HG02588 (cell line): Measurements from ENCODE around the gene GRK3.

Source experiments
- ATAC-seq: cut with Tn5 transposase; IDR thresholded peaks from one replicate; pipeline ENCODE4 v1.9.1; 2021; ENCODE audit warnings: mild to moderate bottlenecking, moderate library complexity; ENCODE audit not compliant: unreplicated experiment

GRK3 gene

DNA sequence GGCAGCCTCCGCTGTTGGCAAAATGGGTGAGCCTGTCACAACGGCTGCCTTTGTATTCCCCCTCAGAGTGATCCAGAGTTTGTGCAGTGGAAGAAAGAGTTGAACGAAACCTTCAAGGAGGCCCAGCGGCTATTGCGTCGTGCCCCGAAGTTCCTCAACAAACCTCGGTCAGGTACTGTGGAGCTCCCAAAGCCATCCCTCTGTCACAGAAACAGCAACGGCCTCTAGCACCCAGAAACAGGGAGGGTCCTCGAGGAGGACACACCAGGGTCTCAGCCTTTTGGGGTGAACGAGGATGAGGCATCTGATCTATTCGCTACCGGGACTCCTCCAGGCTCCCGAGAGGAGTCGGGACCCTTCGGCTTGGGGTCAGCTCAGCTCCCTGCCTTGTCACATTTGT lies 157.7 kb downstream of the GRK3 start:
- no peak for ATAC-seq

DNA sequence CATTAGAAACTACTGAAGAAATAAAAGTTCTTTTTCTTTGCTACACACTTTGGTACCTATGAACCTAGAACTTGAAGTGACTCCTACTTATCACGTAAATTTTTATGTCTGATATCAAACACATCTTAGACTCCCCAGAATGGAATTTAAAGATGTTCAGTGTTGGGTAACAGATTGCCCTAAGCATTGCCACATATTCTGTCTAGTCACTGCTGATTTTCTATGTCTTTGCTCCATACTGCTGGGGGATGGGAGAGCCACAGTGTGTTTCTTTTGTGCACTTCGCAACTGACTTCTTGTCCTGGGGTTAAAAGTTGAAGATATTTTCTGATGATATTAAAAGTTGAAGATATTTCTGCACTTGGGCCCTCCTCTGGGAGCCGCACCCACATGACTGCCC lies 158.2 kb downstream of the GRK3 start:
- ATAC-seq, result no peak

DNA sequence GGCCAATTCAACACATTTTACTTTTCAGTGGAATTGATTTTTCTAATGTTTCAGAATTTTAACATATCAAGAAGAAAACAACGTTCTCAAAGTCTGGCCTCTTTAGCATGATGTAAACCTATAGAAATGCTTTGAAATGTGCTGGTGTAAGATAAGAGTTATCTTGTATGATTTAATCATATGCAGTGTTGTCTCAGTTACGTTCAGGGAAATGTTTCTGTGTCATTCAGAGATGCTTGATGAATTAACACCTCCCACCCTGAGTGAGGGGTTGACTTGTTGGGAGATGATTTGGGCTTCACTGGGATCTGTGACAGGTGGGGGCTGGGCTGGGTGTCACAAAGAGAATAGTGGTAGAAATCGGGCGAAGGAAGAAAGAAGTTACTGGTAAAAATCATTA lies 161.8 kb downstream of the GRK3 start:
- ATAC-seq, result no peak

DNA sequence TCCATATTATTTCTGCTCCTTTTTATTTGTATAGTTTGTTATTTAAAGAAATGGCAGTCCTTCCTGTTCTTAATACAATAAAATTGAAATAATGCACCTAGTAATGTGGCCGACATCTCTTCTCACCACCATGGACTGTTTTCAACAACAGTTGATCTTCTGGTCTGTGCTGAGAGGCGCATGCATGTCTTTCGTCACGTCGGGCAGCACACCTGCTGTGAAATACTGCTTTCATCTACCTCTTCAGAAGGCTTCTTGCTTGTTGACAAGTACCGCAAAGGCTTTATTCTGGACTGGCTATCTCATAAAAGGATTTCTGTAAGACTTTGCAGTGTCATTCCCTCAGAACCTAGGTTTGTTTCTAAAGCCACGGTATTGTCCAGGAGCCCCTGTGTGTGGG lies 163.6 kb downstream of the GRK3 start:
- no peak for ATAC-seq

DNA sequence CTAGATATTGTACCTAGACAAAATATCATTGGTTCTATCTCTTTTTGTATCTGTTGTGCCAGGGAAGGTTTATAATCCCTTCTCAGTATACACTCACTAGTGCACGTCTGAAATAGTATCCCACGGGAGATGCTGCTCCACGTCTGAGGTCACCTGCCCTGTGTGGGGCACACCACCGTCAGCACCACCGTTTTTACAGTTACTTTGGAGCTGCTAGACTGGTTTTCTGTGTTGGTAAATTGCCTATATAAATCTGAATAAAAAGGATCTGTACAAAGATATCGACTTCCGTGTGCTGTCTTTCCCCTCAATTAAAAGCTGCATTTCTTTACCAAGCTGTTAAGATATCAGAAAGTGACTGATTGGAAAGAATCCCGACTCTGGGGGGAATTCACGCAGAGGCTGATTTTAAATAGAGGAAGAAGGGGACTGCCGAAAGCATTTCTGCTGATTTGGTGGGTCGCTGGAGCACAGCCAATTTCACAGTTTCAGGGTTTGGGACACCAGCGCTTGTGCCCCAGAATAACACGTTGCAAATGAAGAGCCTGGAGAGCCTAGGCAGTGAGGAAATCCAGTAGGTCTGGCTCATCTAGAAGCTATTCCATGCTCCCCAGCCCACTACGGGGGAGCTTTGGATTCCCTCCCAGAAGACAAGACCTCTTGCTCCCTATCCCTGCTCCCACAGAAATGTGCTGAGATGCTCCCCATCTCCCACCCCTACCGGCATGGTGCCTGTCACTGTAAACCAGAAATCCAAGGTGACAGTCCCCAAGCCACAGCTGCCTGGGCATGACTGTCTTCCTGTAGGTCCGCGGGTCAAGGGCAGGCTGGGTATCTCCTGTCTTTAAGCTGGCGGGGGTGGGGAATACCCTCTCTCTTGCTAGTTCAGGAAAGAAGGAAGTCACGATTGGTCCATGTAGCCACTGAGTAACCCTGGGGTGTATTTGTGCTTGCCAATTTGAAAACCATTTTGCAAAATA lies 164.8 kb downstream of the GRK3 start:
- ATAC-seq, result no peak

DNA sequence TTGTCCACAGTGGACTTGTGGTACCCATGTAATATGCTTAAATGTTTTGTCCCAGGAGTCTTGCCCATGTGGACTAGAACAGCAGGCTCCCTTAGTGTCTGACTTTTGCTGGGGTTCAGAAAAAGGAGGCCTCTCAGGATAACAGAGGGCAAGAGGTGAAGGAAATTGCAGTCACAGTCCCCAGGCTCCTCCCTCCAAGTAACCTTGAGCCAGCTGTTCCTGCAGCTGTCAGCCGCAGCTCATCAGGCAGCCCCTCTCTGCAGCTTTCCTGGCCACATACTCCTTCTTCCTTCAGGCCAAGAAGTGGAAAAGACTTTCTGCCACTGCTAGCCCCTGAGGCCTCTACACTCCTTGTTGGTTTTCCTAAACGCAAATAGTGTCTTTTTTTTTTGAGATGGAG lies 171.2 kb downstream of the GRK3 start:
- no peak for ATAC-seq

DNA sequence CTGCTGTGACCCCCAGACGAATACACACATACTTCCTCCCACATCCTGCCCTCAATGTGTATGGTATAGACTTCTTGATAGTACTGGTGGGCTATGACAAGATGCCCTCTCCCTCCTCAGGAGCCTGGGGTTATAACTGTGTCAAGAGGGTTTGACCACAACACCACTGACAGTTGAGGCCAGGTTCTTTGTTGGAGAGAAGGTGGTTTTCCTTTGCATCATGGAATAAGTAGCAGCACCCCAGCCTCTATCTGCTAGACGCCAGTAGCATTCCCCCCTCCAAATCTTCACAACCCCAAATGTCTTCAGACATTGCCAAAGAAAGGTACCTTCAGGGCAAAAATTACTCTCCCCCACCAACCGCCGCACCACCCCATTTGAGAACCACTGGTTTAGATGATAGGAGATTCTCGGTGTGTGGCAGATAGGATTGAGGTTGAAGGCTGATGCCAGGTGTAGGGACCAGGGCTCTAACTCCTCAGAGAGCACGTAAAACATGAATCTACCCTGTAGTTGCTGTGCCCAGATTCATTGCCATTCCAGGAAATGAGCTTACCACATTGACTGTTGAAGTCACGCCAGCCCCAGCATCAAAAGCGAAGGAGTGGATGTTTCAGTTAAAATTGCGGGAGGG lies 172.0 kb downstream of the GRK3 start:
- ATAC-seq, result no peak

DNA sequence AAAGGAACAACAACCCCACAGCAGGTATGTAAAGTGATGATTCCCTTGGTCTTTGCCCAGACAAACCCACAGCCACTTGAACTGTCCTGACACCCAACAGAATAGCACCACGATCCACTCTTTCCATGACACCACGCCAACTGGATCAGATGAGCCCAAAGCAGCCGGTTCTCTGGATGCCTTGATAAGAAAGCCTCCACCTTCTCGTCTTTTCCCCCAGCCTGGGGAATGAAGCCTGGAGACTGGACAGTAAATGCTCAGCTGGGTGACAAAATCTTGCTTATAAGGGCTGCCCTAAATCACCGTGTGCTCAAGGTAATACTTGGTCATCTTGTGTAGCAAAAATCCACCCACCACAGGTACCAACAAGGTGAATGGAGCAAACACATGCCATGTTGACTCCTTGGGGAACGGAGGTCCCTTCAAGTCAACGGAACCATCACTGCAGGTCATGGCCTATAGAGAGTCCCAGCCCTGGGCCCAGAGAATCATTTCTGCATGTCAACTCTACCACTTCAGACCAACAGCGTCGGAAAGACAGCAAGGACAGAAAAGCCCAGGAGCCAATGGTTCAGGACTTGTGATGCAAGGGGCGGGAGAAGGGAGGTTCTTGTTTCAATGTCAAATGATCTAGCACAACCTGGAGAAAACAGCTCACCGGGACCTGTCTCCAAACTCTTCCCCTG lies 175.3 kb downstream of the GRK3 start:
- no peak for ATAC-seq

DNA sequence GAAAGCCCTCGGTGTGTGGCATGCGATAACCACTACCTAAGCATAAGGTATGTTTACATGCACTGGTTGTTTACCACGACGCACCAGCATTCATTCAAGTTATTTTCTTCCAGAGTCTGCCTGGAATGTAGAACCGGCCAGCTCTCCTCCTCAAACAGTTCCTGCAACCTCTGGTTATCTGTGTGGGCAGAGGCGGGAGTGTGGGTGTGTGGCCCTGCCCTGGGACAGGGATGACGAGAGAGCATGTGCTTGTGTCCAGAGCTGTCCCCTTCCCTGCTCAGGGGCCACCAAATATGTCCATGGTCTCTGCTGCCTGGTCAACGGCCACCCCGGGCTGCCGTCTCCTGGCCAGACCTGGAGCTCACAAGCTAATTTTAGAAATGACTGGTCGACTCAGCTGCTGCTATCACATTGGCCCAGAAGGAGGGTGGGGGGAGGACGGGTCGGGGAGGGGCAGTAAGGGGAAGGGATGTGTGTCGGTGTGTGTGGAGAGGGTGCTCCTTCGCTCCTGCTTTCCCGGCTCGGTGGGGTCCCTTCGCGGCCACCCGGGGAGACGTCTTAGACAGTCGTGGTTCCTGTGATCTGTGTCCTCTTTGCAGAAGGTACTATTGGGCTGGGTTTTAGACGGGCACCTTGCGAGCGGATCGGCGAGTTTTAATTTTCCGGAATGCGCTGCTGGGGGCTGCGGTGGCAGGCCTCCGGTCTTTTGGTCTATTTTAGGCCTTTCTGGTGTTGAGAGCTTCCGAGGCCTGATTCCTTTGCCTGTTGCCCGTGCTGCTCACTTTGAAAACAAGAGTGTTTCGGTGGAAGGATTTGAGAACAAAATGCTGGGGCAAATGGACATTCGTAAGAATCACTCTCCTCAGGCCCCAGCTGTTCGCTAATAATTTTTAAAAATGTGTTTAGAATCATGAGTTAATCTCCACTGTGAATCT lies 177.5 kb downstream of the GRK3 start, which contains the start of gene MYO18B:
MYO18B (plus strand) TSS at position 497 of the 935 bp plus-strand sequence. CDS start 18,905 bp downstream, outside the sequence.
- ATAC-seq, result no peak

DNA sequence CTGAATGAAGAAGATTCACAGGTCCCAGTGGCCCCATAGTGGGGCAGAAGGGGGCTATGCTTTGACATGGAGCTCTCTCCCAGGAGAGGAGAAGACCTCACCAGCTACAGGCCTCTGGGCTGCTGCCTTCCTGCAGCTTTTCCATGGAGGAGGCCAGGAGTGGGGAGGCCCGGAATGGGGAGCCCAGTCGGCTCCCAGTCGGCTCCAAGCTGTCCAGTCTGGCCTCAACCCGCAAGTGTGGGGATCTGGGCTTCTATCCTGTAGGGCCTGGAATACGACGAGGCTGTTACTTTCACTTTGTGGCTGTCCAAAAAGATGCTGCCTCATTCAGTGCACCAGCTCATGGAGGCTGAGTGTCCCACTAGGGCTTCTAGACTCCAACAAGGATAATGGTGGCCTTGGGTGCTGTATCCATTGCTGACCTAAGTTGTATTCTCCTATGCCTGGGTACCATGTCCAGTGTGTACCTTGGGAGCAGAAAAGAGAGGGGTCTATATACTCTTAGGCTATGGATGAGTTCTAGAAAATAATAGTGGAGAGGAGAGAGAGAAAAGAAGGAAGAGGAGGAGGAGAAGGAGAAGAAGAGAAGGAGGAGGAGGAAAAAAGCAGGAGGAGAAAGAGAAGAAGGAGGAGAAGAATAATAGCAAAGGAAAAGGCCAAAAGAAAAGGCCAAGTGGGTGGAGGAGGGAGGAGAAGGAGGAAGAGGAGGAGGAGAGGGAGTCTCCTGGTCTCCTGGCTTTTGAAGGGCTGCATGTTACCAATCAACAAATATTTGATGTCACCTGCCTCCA lies 178.6 kb downstream of the GRK3 start:
- ATAC-seq, result no peak

DNA sequence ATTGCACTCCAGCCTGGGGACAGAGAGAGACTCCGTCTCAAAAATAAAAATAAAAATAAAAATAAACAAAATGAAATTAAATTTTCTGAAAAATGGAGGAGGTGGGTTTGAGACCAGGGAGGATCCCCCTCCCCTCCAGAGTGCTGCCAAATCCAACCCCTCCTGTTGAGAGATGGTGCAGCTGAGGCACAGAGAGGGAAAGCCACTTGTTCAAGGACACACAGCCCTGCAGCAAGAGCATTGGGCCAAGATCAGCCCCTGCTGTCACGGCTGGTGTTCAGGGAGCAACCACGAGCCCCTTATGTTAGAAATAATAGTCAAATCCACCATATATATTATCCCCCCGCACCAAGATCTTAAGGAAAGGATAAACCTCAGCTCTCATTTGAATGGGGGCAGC lies 180.2 kb downstream of the GRK3 start:
- no peak for ATAC-seq

DNA sequence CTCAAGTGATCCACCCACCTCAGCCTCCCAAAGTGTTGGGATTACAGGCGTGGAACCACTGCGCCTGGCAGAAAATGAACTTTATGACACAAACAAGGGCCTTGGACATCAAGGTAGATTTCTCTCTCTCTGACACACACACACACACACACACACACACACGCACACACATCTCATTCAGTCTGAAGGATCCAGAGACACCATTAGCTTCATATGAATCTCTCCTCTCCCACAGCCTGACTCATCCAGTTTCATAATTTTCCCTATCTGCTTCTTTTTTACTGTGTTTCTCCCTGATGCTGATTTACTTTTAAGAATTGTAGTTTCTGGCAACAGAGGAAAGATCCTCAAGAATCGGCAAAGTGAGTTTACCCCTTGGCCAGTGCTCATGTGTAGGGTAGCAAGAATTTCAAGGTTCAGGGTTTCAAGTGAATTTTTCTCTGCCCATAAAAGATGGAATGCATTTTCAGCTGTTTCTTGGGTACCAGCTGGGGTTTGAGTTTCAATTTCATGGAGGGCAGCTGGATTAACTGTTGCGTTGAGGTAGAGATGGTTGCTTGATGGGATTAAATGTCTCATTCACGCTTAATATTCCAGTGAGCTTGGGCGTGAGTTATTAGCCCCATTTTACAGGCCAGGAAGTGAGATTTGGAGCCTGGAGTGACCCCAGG lies 181.0 kb downstream of the GRK3 start:
- ATAC-seq, result no peak

DNA sequence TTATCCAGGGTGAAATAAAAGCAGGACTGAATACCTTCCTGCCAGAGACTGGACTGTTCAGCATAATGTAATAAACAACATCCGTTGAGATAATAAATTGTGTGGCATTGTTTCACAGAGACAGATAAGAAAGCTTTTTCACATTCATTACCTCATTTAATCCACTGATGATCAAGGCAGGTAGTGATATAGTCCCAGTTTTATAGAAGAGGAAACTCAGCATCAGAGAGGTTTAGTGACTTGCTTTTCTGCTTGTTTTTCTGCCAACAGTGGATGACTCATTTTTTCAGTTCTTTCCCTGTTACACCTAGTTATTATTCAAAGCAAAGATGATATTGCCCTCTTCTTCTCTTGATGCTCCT lies 181.5 kb downstream of the GRK3 start:
- ATAC-seq, result no peak

DNA sequence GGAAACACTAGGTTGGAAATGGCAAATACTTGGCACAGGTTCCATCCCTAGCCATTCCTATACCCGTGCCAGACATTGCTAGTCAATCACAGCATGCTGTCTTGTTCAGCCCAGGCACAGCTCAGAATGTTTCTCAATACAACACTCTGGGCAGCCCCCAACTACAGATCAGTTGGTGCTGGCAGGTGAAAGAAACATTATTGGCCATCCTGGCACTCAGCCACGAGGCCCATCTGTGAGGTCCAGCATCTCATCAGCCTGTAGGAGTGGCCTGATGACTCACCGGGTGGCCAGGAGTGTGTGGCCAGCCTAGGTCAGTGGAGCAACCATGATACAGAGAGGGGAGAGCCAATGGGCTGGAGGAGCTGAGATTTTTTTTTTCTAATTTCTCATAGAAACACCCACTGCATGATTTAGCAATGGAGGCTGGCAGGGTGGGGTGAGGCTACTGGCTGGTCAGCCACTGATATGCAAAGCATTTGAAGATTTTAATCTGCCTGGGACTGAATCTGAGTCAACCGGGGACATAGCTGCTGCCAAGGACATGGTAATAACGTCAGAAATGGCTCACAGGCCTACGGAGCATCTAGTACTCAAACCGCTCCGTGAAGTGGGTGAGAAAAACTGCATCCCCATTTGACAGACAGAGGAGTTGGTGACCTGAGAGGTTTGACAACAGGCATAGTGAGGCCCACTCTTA lies 182.9 kb downstream of the GRK3 start:
- no peak for ATAC-seq

DNA sequence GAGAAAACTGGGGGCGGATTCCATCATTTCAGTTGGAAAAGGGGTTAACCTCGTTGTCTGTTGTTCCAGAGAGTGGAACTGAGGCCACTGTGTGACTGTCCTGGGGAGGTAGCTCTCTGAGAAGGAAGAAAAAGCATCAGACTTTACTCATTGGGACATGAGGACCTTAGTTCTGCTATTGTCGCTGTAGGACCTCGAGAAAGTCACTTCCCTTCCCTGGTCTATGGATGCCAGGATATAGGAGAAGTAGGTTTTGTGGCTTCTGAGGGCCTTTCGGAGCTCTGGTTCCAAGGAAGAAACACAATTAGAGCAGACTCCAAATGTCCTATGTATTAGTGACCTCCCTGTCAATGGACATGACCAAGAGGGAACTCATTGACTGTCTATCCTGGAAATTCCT lies 183.7 kb downstream of the GRK3 start:
- no peak for ATAC-seq

DNA sequence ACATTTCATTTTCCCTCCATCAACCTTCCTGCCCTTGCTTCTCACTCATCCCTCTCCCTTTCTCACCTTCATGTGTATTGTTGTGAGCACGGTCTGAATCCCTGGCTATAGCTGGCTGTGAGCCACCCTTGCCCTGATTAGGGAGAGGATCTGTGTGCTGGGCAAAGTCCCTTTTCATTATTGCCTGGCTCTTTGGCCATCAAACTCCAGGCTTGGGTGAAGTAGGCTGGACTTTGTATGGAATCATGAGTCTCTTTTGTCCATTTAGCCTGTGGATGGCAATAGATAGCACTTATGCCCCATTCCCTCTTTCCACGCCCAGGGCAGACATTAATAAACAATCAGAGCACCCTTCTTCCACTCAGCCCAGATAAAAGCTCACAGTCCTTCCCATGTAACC lies 184.2 kb downstream of the GRK3 start:
- no peak for ATAC-seq

DNA sequence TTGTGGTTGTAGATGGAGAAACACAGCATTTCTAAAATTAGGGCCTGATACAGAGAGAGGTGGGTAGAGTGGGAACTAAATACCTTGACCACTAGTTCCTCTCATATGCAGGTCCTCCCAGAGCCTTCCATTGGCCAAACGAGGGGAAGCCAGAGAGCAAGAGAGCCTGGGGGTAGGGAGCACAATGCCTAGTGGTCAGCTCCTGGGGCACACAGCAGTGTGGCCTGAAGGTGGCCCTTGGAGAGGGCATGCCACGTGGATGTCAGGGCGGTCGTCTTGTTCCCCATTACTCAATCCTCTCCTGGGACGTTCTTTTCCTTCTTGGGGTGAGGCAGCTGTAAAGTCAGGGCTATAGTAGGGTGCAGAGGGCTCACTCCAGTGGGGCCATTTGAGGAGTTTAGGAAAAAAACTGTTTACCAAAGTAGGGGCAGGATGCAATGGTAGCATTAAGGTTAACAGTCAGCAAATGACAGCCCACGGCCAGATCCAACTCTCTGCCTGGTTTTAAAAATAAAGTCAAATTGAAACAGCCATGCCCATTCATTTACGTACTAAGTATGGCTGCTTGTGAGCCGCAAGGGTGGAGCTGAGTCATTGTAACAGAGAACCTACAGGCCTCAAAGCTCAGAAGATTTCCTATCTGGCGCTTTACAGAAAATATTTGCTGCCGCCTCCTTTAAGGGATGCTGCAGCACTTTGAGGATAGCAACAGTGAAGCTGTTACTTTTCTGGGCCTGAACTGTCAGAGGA lies 185.1 kb downstream of the GRK3 start:
- peak; percentile 77 for ATAC-seq

DNA sequence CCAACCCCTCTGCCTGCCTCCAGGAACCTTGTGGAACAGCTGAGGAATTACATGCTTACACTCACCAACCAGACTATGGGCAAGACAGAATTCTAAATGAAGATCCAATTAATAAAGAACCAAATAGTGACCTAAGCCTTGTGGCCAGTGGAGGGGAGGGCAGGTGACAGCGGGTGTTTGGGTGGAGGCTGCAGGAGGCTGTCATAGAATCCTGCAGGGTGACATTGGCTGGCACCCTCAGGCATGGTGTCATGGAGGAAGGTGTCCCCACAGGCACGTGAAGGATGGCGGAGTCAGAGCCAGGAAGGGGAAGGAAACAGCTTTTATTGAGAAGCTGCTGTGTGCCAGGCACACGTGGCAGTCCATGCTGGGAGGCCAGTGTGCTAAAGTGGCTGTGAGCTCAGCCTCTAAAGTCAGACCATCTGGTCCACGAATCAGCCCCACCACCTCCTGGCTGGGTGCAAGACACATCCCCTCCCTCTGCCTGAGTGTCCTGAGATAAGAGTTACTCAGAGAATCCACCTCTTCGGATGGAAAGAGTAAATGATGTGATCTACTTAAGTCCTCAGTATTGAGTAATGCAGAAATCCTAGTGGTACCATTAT lies 186.2 kb downstream of the GRK3 start:
- ATAC-seq, result no peak
